Measurements from ENCODE around the gene TMEM179.

GRCh38 chr14:104587641-104588040 is 16.9 kb downstream of the TMEM179 start:
- TF ChIP-seq CTCF (IDR thresholded peaks at IDR 0.05) (no peak), POLR2A (IDR thresholded peaks at IDR 0.05) (no peak)
